Heart left ventricle (tissue), 16 donors: Measurements from ENCODE around the gene RNF141. TPM values are rescaled to one million over a fixed set of nuclear protein-coding genes. Genes with fewer than 3 reads are reported as not detected.

ENCODE experiments used
- ATAC-seq, 4 donors: fragments of 200-7000 bp; cut with Tn5 transposase; one replicate each; pipeline ENCODE4 v1.9.1; 2020 to 2022; ENCODE audit warnings: moderate library complexity in 4 of 4, mild to moderate bottlenecking in 3 of 4, moderate number of reproducible peaks in 1 of 4
- DNase-seq, 5 donors: peaks; one replicate each; pipeline ENCODE4 v3.0.0-alpha.2; 2020
- H3K27ac ChIP-seq, 12 donors: fragments of 200-600 bp; sonication (generic) in 4 of 12; one replicate each; pipeline versions ENCODE4 v1.5.0 to v1.8.0; 2016 to 2022; ENCODE audit warnings: mild to moderate bottlenecking in 2 of 12
- H3K27me3 ChIP-seq, 9 donors: fragments of 200-600 bp; sonication (generic) in 2 of 9; one replicate each; pipeline versions ENCODE4 v1.5.1 to v1.8.0; 2016 to 2022; ENCODE audit warnings: mild to moderate bottlenecking in 3 of 9
- H3K36me3 ChIP-seq, 9 donors: fragments of 200-600 bp; sonication (generic) in 2 of 9; one replicate each; pipeline versions ENCODE4 v1.5.0 to v1.8.0; 2018 to 2022; ENCODE audit warnings: mild to moderate bottlenecking in 2 of 9
- H3K4me1 ChIP-seq, 12 donors: fragments of 200-600 bp; sonication (generic) in 4 of 12; one replicate each; pipeline versions ENCODE4 v1.5.0 to v1.8.0; 2016 to 2022; ENCODE audit warnings: mild to moderate bottlenecking in 3 of 12
- H3K4me3 ChIP-seq, 12 donors: fragments of 200-600 bp; sonication (generic) in 4 of 12; one replicate each; pipeline versions ENCODE4 v1.5.0 to v1.8.0; 2017 to 2022; ENCODE audit warnings: mild to moderate bottlenecking in 9 of 12, moderate library complexity in 4 of 12
- H3K9me3 ChIP-seq, 12 donors: fragments of 200-600 bp; sonication (generic) in 4 of 12; one replicate each; pipeline versions ENCODE4 v1.5.0 to v1.8.0; 2016 to 2022; ENCODE audit warnings: mild to moderate bottlenecking in 1 of 12
- CTCF ChIP-seq, 12 donors: fragments of 200-600 bp; sonication (generic) in 4 of 12; IDR thresholded peaks; one replicate each; pipeline versions ENCODE4 v1.5.0 to v1.8.0; 2018 to 2022; ENCODE audit warnings: antibody characterized with exemption in 12 of 12, mild to moderate bottlenecking in 5 of 12
- POLR2A ChIP-seq, 2 donors: fragments of 450-650 bp; IDR thresholded peaks; one replicate each; pipeline ENCODE4 v1.6.1; 2017; ENCODE audit warnings: antibody characterized with exemption in 2 of 2, mild to moderate bottlenecking in 2 of 2, moderate library complexity in 2 of 2
- WGBS, 4 donors: extraction: QIAGEN DNeasy Blood & Tissue Kit in 2 of 4; methylation state at CpG; one replicate each; pipeline versions ENCODE4 v1.1.5 to v1.1.7; 2013 to 2018; 5-methylcytosine and 5-hydroxymethylcytosine counted together
- intact Hi-C, 10 donors: fragments of 100-400 bp; cut with DNase I; formaldehyde crosslinking; loops; one replicate each; pipeline versions ENCODE4 v1.11.1 to v1.14.2; 2022
- polyA plus RNA-seq, 2 donors: library from polyadenylated mRNA; stranded (reverse); fragments of 200-250 nt; gene quantifications; one replicate each; pipeline ENCODE4 v1.2.3, GENCODE V29; 2013
- total RNA-seq, 9 donors: library from RNA; depleted of rRNA in 2 of 9; stranded (reverse); fragments of >200 nt in 2 of 9; fragmentation: NEBNext Ultra II Directional in 3 of 9; extraction: Animal tissue kit (Norgen Biotek cat#: 25700) in 3 of 9; gene quantifications; one replicate each; pipeline versions ENCODE4 v1.1.0 to v1.2.4, GENCODE V29; 2016 to 2023
- donor health status: ischemic (EF 13 %, LVEDD 7.1; RV severe dilation, severe dysfunction).
- donor health status: healthy with polysubstance abuse.
- donor health status: DM: no; HTN: yes; CAD: no.
- donor health status: DM: no; HTN: no; CAD: no.
- donor health status: ischemic (EF 25% LVEDD 6.9; RV normal size, moderate dysfunction).
- donor health status: ischemic (EF 25% LVEDD 5.7; RV mildly dilated, moderate dysfunction).
- donor health status: healthy.
- donor health status: DM: yes; HTN: yes; CAD: no.
- donor health status: ischemic (EF 35%, LVEDD 5.7; RV mildly dilated, moderate dysfunction).
- donor health status: nonischemic (EF 11% LVEDD 7.7; RV severe dilation, severe dysfunction).
- donor health status: DM: yes; HTN: yes; CAD: no.
- donor health status: PGD.
- donor health status: ischemic (EF 29% LVEDD 5.4; RV normal size, mild dysfunction).
- donor health status: nonischemic (EF 23%, LVEDD 6.1; RV moderate dilation, normal function).

Gene RNF141
- total and polyA plus RNA-seq, 11 donors: 7.8 to 42.8 (median 30.7) TPM

GRCh38 chr11:10503777-10504480 lies 37.1 kb downstream of the RNF141 start:
- Histone ChIP-seq H3K4me1 (peaks cover 0 to 25% (median 0%) of the 10 kb centered on the region in 12 donors), H3K9me3 (no peaks in the 10 kb centered on the region), H3K36me3 (peaks cover 0 to 44% (median 0%) of the 10 kb centered on the region in 9 donors), H3K27ac (peak overlapping the region in 1 of 12 donors; percentile 90), H3K27me3 (no peaks in the 10 kb centered on the region), H3K4me3 (no peak overlapping the region)
- ATAC-seq (no peak), DNase-seq (no peak)
- intact Hi-C loops: loop anchor here in 1 of 10 donors (10.0 kb wide), 1 partner anchor 99 kb away; no protein-coding TSS in a partner anchor
- 86 to 92% (median 90%) methylated on average over 5 of the region's 5 CpGs for WGBS, 4 donors
- TF ChIP-seq POLR2A (IDR thresholded peaks at IDR 0.05) (no peak), CTCF (IDR thresholded peaks at IDR 0.05) (no peak)

GRCh38 chr11:10503221-10503620 lies 37.8 kb downstream of the RNF141 start:
- intact Hi-C loops: loop anchor here in 1 of 10 donors (10.0 kb wide), 1 partner anchor 98 kb away; no protein-coding TSS in a partner anchor
- Histone ChIP-seq H3K4me3 (no peak overlapping the region), H3K27ac (peak overlapping the region in 2 of 12 donors; percentile 27 to 90), H3K27me3 (no peaks in the 10 kb centered on the region), H3K36me3 (peaks cover 0 to 49% (median 0%) of the 10 kb centered on the region in 9 donors), H3K4me1 (peaks cover 0 to 25% (median 0%) of the 10 kb centered on the region in 12 donors), H3K9me3 (no peaks in the 10 kb centered on the region)
- DNase-seq (no peak), ATAC-seq (peak in 3 of 4 donors; percentile 29 to 58 (median 50))
- 81 to 93% (median 87%) methylated on average over 2 of the region's 2 CpGs for WGBS, 4 donors
- TF ChIP-seq POLR2A (IDR thresholded peaks at IDR 0.05) (no peak), CTCF (IDR thresholded peaks at IDR 0.05) (no peak)

GRCh38 chr11:10502770-10503169 lies 38.2 kb downstream of the RNF141 start:
- intact Hi-C loops: loop anchor here in 1 of 10 donors (10.0 kb wide), 1 partner anchor 98 kb away; no protein-coding TSS in a partner anchor
- ATAC-seq: peak; percentile 2 to 68 (median 48)
- H3K27ac ChIP-seq: peak overlapping the region in 2 of 12 donors; percentile 27 to 90

More at GRCh38 chr11:10502770-10503169, 38.2 kb downstream of the RNF141 start:
- no peak for TF ChIP-seq POLR2A (IDR thresholded peaks at IDR 0.05)
- no peak for TF ChIP-seq CTCF (IDR thresholded peaks at IDR 0.05)
- DNase-seq: peak in 1 of 5 donors; percentile 38
- H3K9me3 ChIP-seq: no peaks in the 10 kb centered on the region
- no peaks in the 10 kb centered on the region for H3K27me3 ChIP-seq
- H3K4me3 ChIP-seq: no peak overlapping the region
- H3K36me3 ChIP-seq: peaks cover 0 to 54% (median 0%) of the 10 kb centered on the region in 9 donors
- WGBS, 4 donors: 87 to 92% (median 91%) methylated on average over 3 of the region's 3 CpGs
- H3K4me1 ChIP-seq: peaks cover 0 to 25% (median 0%) of the 10 kb centered on the region in 12 donors
